Measurements from ENCODE around the gene ACSM4.

Gene ACSM4

GRCh38 chr12:7375145-7375543 lies 71.3 kb downstream of the ACSM4 start:
- Histone ChIP-seq H4K20me1 (ENCODE audit: insufficient read depth) (no peaks in the 10 kb centered on the region), H2AFZ (ENCODE audit: low read depth) (no peak overlapping the region), H3K36me3 (ENCODE audit: insufficient read depth) (no peaks in the 10 kb centered on the region; the same call in 1 of the 2 replicates), H3K4me2 (no peak overlapping the region), H3K27ac (no peak overlapping the region), H3K4me1 (ENCODE audit: low read depth, poor library complexity, severe bottlenecking) (no peaks in the 10 kb centered on the region), H3K4me3 (IDR thresholded peaks at IDR 0.05; ENCODE audit: insufficient read depth, low read depth, low read length) (no peak overlapping the region), H3K9ac (no peak overlapping the region), H3K79me2 (ENCODE audit: insufficient read depth, low read depth) (no peaks in the 10 kb centered on the region), H3K27me3 (ENCODE audit: insufficient read depth, low read depth) (no peaks in the 10 kb centered on the region)
- no peak for TF ChIP-seq CTCF (conservative IDR thresholded peaks at IDR 0.05; ENCODE audit: low read depth, low read length)

GRCh38 chr12:7376196-7376595 lies 72.3 kb downstream of the ACSM4 start:
- Histone ChIP-seq H4K20me1 (ENCODE audit: insufficient read depth) (no peaks in the 10 kb centered on the region), H3K27ac (no peak overlapping the region), H3K27me3 (ENCODE audit: insufficient read depth, low read depth) (no peaks in the 10 kb centered on the region), H3K4me3 (IDR thresholded peaks at IDR 0.05; ENCODE audit: insufficient read depth, low read depth, low read length) (no peak overlapping the region), H3K9ac (no peak overlapping the region), H3K4me1 (ENCODE audit: low read depth, poor library complexity, severe bottlenecking) (no peaks in the 10 kb centered on the region), H3K4me2 (no peak overlapping the region), H3K36me3 (ENCODE audit: insufficient read depth) (no peaks in the 10 kb centered on the region; the same call in 1 of the 2 replicates), H3K79me2 (ENCODE audit: insufficient read depth, low read depth) (no peaks in the 10 kb centered on the region), H2AFZ (ENCODE audit: low read depth) (no peak overlapping the region)
- TF ChIP-seq CTCF (conservative IDR thresholded peaks at IDR 0.05; ENCODE audit: low read depth, low read length): no peak

All from KMS-11 (cell line).